KOPT-K1 (cell line): ENCODE measurements around the gene NEK1.
"Not testable (repeated sequence)": the region's sequence is repeated elsewhere in the genome, so short reads cannot be mapped to it uniquely, and the experiment has no call there.

Experiments
- H3K27ac ChIP-seq: fragments of 200-600 bp; sonication (generic); 2 replicates; pipeline ENCODE4 v1.5.1; 2016; ENCODE audit warnings: antibody characterized with exemption, mild to moderate bottlenecking, low read depth, low read length; ENCODE audit not compliant: poor library complexity, severe bottlenecking
- H3K36me3 ChIP-seq: fragments of 200-600 bp; sonication (generic); 2 replicates; pipeline ENCODE4 v1.5.1; 2017; ENCODE audit warnings: antibody characterized with exemption, mild to moderate bottlenecking, low read length, moderate library complexity; ENCODE audit not compliant: insufficient read depth
- H3K9me3 ChIP-seq: fragments of 200-600 bp; sonication (generic); 2 replicates; pipeline ENCODE4 v1.5.1; 2017; ENCODE audit warnings: antibody characterized with exemption, low read length, mild to moderate bottlenecking; ENCODE audit not compliant: insufficient read depth, poor library complexity, severe bottlenecking

Gene NEK1

GRCh38 chr4:169446824-169447223, 165.6 kb downstream of the NEK1 start:
- no peak overlapping the region for H3K27ac ChIP-seq
- no peaks in the 10 kb centered on the region; the same call in 1 of the 2 replicates for H3K36me3 ChIP-seq
- H3K9me3 ChIP-seq: peaks cover 24% of the 10 kb centered on the region

GRCh38 chr4:169443748-169444147, 168.6 kb downstream of the NEK1 start:
- peaks cover 24% of the 10 kb centered on the region for H3K9me3 ChIP-seq

GRCh38 chr4:169440446-169440845, 171.9 kb downstream of the NEK1 start:
- Histone ChIP-seq H3K36me3 (no peaks in the 10 kb centered on the region; the same call in 1 of the 2 replicates), H3K9me3 (peaks cover 24% of the 10 kb centered on the region), H3K27ac (no peak overlapping the region)

More at GRCh38 chr4:169443748-169444147, 168.6 kb downstream of the NEK1 start:
- Histone ChIP-seq H3K36me3 (no peaks in the 10 kb centered on the region; the same call in 1 of the 2 replicates), H3K27ac (no peak overlapping the region)

GRCh38 chr4:169439244-169439643, 173.1 kb downstream of the NEK1 start:
- Histone ChIP-seq H3K36me3 (no peaks in the 10 kb centered on the region; the same call in 1 of the 2 replicates), H3K9me3 (peaks cover 15% of the 10 kb centered on the region), H3K27ac (no peak overlapping the region)

- no peaks in the 10 kb centered on the region; the same call in 1 of the 2 replicates for H3K36me3 ChIP-seq
- H3K27ac ChIP-seq: no peak overlapping the region
- peaks cover 4% of the 10 kb centered on the region for H3K9me3 ChIP-seq
These were observed 174.3 kb downstream of the NEK1 start for GRCh38 chr4:169438057-169438480.

DNA sequence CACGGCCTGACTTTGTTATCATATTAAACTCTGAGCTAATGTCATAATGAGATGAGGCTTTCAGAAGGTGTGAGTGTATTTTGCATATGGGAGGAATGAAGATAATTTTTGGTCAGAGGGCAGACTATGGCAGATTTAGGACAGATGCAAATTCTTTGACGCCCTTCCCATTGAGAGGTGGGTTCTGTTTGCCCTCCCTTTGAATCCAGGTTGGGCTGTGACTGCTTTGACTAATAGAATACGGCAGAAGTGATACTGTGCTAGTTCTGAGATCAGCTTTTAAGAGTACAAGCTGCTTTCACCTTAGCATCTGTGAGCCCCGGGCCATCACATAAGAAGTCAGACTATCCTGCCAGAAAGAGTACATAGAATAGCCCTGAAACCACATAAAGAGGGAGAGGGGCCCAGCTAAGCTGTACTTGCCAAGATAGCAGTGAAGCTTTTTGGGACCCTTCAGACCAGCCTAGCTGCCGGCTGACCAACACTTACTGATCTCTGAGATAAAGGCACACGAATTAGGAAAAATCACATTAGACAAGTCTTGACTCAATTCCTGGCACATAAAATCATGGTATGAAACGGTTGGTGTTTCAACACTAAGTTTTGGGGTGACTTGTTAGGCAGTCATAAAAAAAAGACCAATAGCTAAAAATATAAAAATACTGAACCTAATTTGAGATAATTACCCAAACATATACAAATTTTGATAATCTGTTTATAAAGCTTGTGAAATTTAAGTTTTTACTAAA, 174.9 kb downstream of the NEK1 start:
- Histone ChIP-seq H3K9me3 (no peaks in the 10 kb centered on the region), H3K36me3 (no peaks in the 10 kb centered on the region; the same call in 1 of the 2 replicates), H3K27ac (no peak overlapping the region)

DNA sequence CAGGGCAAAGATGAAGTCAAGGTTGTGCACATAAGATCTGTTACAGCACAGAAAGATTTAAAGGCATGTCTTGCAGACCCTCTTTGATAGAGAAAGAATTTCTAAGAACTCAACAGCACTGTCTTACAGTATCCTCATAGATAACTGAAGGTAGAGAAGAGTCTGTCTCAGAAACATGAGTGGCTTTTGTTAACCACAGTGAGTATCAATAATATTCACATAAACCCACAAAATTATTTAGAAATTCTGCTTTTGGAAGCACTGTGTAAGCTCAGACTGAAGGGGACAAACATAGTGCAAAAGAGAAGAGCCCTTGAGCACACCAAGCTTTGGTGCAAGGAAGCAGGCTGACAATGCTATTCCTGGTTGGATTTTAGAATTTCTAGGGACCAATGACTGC, 175.6 kb downstream of the NEK1 start:
- Histone ChIP-seq H3K9me3 (no peaks in the 10 kb centered on the region), H3K36me3 (no peaks in the 10 kb centered on the region; the same call in 1 of the 2 replicates), H3K27ac (no peak overlapping the region)

GRCh38 chr4:169428376-169428775, 184.0 kb downstream of the NEK1 start:
- no peaks in the 10 kb centered on the region for H3K9me3 ChIP-seq
- H3K36me3 ChIP-seq: peaks cover 17% of the 10 kb centered on the region

DNA sequence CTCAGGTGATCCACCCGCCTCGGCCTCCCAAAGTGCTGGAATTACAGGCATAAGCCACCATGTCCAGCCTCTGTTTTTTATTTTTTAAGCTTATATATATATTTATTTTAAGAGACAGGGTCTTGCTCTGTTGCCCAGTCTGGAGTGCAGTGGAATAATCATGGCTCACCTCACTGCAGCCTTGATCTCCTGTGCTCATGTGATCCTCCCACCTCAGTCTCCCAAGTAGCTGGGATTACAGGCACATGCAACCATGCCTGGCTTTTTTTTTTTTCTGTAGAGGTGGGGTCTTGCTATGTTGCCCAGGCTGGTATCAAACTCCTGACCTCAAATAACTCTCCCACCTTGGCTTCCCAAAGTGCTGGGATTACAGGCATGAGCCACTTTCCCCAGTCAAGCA, 184.7 kb downstream of the NEK1 start:
- H3K9me3 ChIP-seq, H3K27ac ChIP-seq: not testable (repeated sequence)
- peaks cover 17% of the 10 kb centered on the region for H3K36me3 ChIP-seq

More at GRCh38 chr4:169428376-169428775, 184.0 kb downstream of the NEK1 start:
- H3K27ac ChIP-seq: no peak overlapping the region

DNA sequence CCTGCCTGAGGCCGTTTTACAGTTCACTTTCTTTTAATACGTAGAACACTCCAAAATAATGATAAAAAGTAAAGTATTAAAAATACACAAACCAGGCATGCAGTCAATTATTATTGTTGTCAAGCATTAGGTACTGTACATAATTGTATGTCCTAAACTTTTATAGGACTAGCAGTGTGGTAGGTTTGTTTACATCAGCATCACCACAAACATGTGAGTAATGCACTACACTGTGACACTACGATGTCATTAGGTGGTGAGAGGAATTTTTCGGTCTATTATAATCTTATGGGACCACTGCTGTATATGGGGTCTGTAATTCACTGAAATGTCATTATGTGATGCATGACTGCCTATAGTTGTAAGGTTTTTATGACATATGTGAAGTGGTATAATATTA, 192.1 kb downstream of the NEK1 start:
- H3K9me3 ChIP-seq: no peaks in the 10 kb centered on the region
- H3K36me3 ChIP-seq: peaks cover 15% of the 10 kb centered on the region
- no peak overlapping the region for H3K27ac ChIP-seq

DNA sequence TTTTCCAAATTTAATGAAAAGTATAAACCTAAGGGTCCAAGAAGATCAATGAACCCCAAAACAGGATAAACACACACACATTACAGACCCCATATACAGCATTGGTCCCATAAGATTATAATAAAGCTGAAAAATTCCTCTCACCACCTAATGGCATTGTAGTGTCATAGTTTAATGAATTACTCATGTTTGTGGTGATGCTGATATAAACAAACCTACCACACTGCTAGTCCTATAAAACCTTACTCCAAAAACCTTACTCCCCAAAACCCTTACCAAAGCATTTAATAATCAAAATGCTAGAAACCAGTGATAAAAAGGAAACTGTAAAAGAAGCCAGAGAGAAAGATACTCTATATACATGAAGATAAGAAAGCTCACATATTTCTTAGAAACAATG, 193.5 kb downstream of the NEK1 start:
- peaks cover under 1% of the 10 kb centered on the region; the same call in 1 of the 2 replicates for H3K36me3 ChIP-seq
- no peak overlapping the region for H3K27ac ChIP-seq
- H3K9me3 ChIP-seq: no peaks in the 10 kb centered on the region

GRCh38 chr4:169417629-169418282, 194.6 kb downstream of the NEK1 start:
- Histone ChIP-seq H3K27ac (no peak overlapping the region), H3K36me3 (no peaks in the 10 kb centered on the region)

DNA sequence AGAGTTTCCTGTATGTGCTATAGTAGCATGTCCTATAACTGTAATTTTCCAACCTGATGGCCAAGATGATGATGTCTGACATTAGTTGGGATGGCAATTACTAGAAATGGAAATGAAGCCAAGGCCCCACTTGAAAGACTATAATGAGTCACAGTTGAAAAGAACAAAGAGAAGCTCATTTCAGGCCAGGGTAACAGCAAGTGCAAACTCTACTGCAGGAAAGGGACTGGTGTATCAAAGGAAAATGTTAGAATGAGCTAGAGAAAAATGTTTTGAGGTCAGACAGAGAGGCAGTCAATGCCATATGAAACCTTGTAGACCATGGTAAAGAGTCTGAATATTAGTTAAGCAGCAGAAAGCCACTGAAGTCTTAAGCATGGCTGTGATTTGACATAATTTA, 195.4 kb downstream of the NEK1 start:
- Histone ChIP-seq H3K36me3 (no peaks in the 10 kb centered on the region), H3K27ac (no peak overlapping the region), H3K9me3 (no peaks in the 10 kb centered on the region)

More at GRCh38 chr4:169417629-169418282, 194.6 kb downstream of the NEK1 start:
- no peaks in the 10 kb centered on the region for H3K9me3 ChIP-seq

GRCh38 chr4:169416461-169416860, 195.9 kb downstream of the NEK1 start:
- Histone ChIP-seq H3K9me3 (no peaks in the 10 kb centered on the region), H3K36me3 (no peaks in the 10 kb centered on the region), H3K27ac (no peak overlapping the region)

DNA sequence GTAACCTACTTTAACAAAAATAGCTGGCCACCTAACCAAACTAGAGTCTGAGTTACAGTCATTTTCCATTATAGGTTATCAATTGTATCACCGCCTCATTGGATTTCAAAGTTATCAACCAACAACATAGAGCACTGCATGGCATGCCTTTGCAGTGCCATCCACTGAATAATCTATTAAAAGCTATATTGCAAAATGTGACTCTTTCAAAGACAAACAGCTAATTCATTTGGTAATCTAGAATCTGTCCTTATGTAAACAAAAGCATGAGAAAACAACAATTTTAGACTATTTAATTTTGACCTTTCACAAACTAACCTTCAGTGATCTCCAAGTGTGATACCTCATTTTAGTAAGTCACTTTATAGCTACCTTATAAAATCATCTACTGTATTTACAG, 197.5 kb downstream of the NEK1 start:
- Histone ChIP-seq H3K9me3 (no peaks in the 10 kb centered on the region), H3K27ac (no peak overlapping the region), H3K36me3 (no peaks in the 10 kb centered on the region)
